ENCODE data around the gene SIGLEC12. TPM values are rescaled to one million over a fixed set of nuclear protein-coding genes. Genes with fewer than 3 reads are reported as not detected.

SIGLEC12 gene
- total and polyA plus RNA-seq, 9 of the 15 experiments (the other 6 are each of a cell fraction or from before 2014, with no cell fraction given) = 0.08 to 1.3 (median 0.54) TPM

- no peak for TF ChIP-seq MXD1 (CRISPR knock-in tag; IDR thresholded peaks at IDR 0.05; ENCODE audit: borderline replicate concordance, poor library complexity, severe bottlenecking)
- TF ChIP-seq BCLAF1 (IDR thresholded peaks at IDR 0.05; ENCODE audit: borderline replicate concordance in 1 of 2, control insufficient read depth in 1 of 2, low read depth in 2 of 2, low read length in 1 of 2) = no peak
- TF ChIP-seq JUN (IDR thresholded peaks at IDR 0.05; ENCODE audit: borderline replicate concordance, low read depth, low read length) = peak; percentile 99
- no peak for TF ChIP-seq JUN (CRISPR knock-in tag; IDR thresholded peaks at IDR 0.05; ENCODE audit: borderline replicate concordance)
- TF ChIP-seq MAFF (IDR thresholded peaks at IDR 0.05; ENCODE audit: low read length) = peak; percentile 67
- no peak for TF ChIP-seq ZBTB49 (CRISPR knock-in tag; IDR thresholded peaks at IDR 0.05; ENCODE audit: borderline replicate concordance)
- TF ChIP-seq ESRRA (IDR thresholded peaks at IDR 0.05; ENCODE audit: borderline replicate concordance, low read depth) = peak; percentile 99
- peak; percentile 99 for TF ChIP-seq RNF2 (IDR thresholded peaks at IDR 0.05)
- TF ChIP-seq ELF1 (tag; IDR thresholded peaks at IDR 0.05) = peak; percentile 66
- TF ChIP-seq ARNT (IDR thresholded peaks at IDR 0.05) = peak; percentile 92 to 96
- TF ChIP-seq POLR2B (IDR thresholded peaks at IDR 0.05; ENCODE audit: low read depth, partially characterized antibody) = peak; percentile 55
- TF ChIP-seq NR2C2 (CRISPR knock-in tag; IDR thresholded peaks at IDR 0.05) = no peak
- TF ChIP-seq NR2C2 (tag; IDR thresholded peaks at IDR 0.05) = peak; percentile 84
- peak; percentile 69 for TF ChIP-seq ZNF316 (IDR thresholded peaks at IDR 0.05)
- peak in 1 of 2 experiments; percentile 52; a peak in 2 of 4 replicates for TF ChIP-seq RAD21 (CRISPR knock-in tag; conservative IDR thresholded peaks at IDR 0.05 in 1 of 2, IDR thresholded peaks at IDR 0.05 in 1 of 2)
- TF ChIP-seq CXXC5 (CRISPR knock-in tag; IDR thresholded peaks at IDR 0.05) = peak; percentile 78; the same call in 1 of the 2 replicates
- no peak for TF ChIP-seq ZNF518B (CRISPR knock-in tag; IDR thresholded peaks at IDR 0.05)
Observed at GRCh38 chr19:51546650-51547396, 45.2 kb upstream of the SIGLEC12 start (continued).

Data from K562 (cell line).